ENCODE measurements around the gene TOMM20. TPM values are rescaled to one million over a fixed set of nuclear protein-coding genes. Genes with fewer than 3 reads are reported as not detected.

The TOMM20 gene
- total and polyA plus RNA-seq, 9 of the 15 experiments (the other 6 are each of a cell fraction or from before 2014, with no cell fraction given), result 70.6 to 334 (median 159) TPM

- TF ChIP-seq XRCC5 (IDR thresholded peaks at IDR 0.05; ENCODE audit: low read depth, low read length) (no peak), ZNF146 (CRISPR knock-in tag; IDR thresholded peaks at IDR 0.05; ENCODE audit: unreplicated experiment) (no peak), ZNF764 (CRISPR knock-in tag; IDR thresholded peaks at IDR 0.05; ENCODE audit: low read depth) (no peak), NR3C1 (CRISPR knock-in tag; IDR thresholded peaks at IDR 0.05) (no peak), MIER1 (IDR thresholded peaks at IDR 0.05; ENCODE audit: low read depth) (no peak), ZNF12 (CRISPR knock-in tag; IDR thresholded peaks at IDR 0.05) (no peak), NR2C1 (IDR thresholded peaks at IDR 0.05) (no peak), NR2C1 (tag; IDR thresholded peaks at IDR 0.05) (no peak), MTA2 (IDR thresholded peaks at IDR 0.05; ENCODE audit: low read depth) (no peak), SRF (CRISPR knock-in tag; IDR thresholded peaks at IDR 0.05) (no peak)
- TF ChIP-seq, protein P1, sequence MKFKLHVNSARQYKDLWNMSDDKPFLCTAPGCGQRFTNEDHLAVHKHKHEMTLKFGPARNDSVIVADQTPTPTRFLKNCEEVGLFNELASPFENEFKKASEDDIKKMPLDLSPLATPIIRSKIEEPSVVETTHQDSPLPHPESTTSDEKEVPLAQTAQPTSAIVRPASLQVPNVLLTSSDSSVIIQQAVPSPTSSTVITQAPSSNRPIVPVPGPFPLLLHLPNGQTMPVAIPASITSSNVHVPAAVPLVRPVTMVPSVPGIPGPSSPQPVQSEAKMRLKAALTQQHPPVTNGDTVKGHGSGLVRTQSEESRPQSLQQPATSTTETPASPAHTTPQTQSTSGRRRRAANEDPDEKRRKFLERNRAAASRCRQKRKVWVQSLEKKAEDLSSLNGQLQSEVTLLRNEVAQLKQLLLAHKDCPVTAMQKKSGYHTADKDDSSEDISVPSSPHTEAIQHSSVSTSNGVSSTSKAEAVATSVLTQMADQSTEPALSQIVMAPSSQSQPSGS (CRISPR knock-in tag; IDR thresholded peaks at IDR 0.05), result no peak
- Histone ChIP-seq H3K9me3 (replicated peaks; ENCODE audit: control insufficient read depth, insufficient read depth, low read depth, low read length) (no peaks in the 10 kb centered on the region), H3K27ac (ENCODE audit: extremely low read depth, low read depth, low read length) (no peak overlapping the region), H3K4me1 (replicated peaks in 1 of 2; ENCODE audit: control insufficient read depth in 2 of 2, insufficient read depth in 2 of 2, low read length in 2 of 2) (no peaks in the 10 kb centered on the region), H3K4me2 (ENCODE audit: insufficient read depth, low read length) (no peak overlapping the region), H3K27me3 (ENCODE audit: control insufficient read depth in 2 of 2, insufficient read depth in 2 of 2, low read length in 2 of 2) (no peaks in the 10 kb centered on the region), H4K20me1 (replicated peaks; ENCODE audit: control insufficient read depth, insufficient read depth, low read length) (no peaks in the 10 kb centered on the region), H3K9me1 (ENCODE audit: control insufficient read depth, insufficient read depth, low read length) (no peaks in the 10 kb centered on the region), H3K79me2 (ENCODE audit: control insufficient read depth, insufficient read depth, low read length) (no peaks in the 10 kb centered on the region), H2AFZ (ENCODE audit: low read depth, low read length) (no peak overlapping the region), H3K4me3 (no peak overlapping the region), H3K36me3 (ENCODE audit: control insufficient read depth, insufficient read depth, low read length) (peaks cover 72% of the 10 kb centered on the region), H3K9ac (ENCODE audit: insufficient read depth in 1 of 2, low read depth in 2 of 2, low read length in 2 of 2) (peak overlapping the region in 1 of 2 experiments; percentile 22; a peak in 1 of 4 replicates)
- in situ Hi-C loops (cut with MboI) (no loop called here), intact Hi-C loops (cut with micrococcal nuclease) (no loop called here)
- BruUV-seq (replicated peaks), result no TSS peak
- WGBS (ENCODE audit: insufficient coverage, low coverage, missing lambda C conversion rate), result 90% methylated on average over 7 of the region's 7 CpGs
- ChIA-PET POLR2A (interaction anchor here (0.7 kb wide), 1 partner anchor 29 kb away, joined by 4 read pairs; no protein-coding TSS in a partner anchor), CTCF (ENCODE audit: low intra/inter-chr PET ratio) (interaction anchor here (0.5 to 0.6 kb wide), 2 partner anchors 43 to 64 kb away, joined by 4 read pairs; no protein-coding TSS in a partner anchor)
- no peak for FAIRE-seq
- peak; percentile 63 for ATAC-seq
- no peak for DNase-seq (ENCODE audit: extremely low read depth in 1 of 4, low spot score in 3 of 4)
Observed at GRCh38 chr1:235176486-235176885, 47.8 kb upstream of the TOMM20 start.
